CD14-positive monocyte (primary cell): ENCODE data around the gene FIGLA. TPM values are rescaled to one million over a fixed set of nuclear protein-coding genes. Genes with fewer than 3 reads are reported as not detected.

ENCODE experiments used
- DNase-seq, 3 donors: peaks; one replicate each; pipeline ENCODE4 v3.0.0-alpha.2; 2011 to 2022
- H2AFZ ChIP-seq: 2 replicates; pipeline ENCODE4 v1.6.0; 2012; ENCODE audit warnings: mild to moderate bottlenecking, low read depth, low read length, inconsistent platforms; ENCODE audit not compliant: insufficient read depth, poor library complexity, severe bottlenecking
- H3K27ac ChIP-seq, 2 donors: 1 replicate in 1 of 2; 2 replicates in 1 of 2; pipeline ENCODE4 v1.5.1; 2012 to 2013; ENCODE audit warnings: low read length in 2 of 2, control low read depth in 1 of 2, inconsistent platforms in 1 of 2, low read depth in 1 of 2, mild to moderate bottlenecking in 1 of 2
- H3K27me3 ChIP-seq, 2 donors: one replicate each; pipeline versions ENCODE4 v1.6.0 to v1.6.1; 2011 to 2013; ENCODE audit warnings: low read length in 2 of 2; ENCODE audit not compliant: control insufficient read depth in 2 of 2, insufficient read depth in 2 of 2
- H3K36me3 ChIP-seq, 2 donors: replicated peaks in 1 of 2; 1 replicate in 1 of 2; 2 replicates in 1 of 2; pipeline versions ENCODE4 v1.5.1 to v1.6.1; 2012 to 2013; ENCODE audit warnings: low read length in 2 of 2, control low read depth in 1 of 2, inconsistent platforms in 1 of 2, mild to moderate bottlenecking in 1 of 2; ENCODE audit not compliant: insufficient read depth in 2 of 2, control insufficient read depth in 1 of 2
- H3K4me1 ChIP-seq, 2 donors: 1 replicate in 1 of 2; 2 replicates in 1 of 2; pipeline versions ENCODE4 v1.5.1 to v1.6.1; 2012 to 2013; ENCODE audit warnings: low read length in 2 of 2, control low read depth in 1 of 2, inconsistent platforms in 1 of 2, mild to moderate bottlenecking in 1 of 2, moderate library complexity in 1 of 2; ENCODE audit not compliant: insufficient read depth in 2 of 2, control insufficient read depth in 1 of 2
- H3K4me2 ChIP-seq: replicated peaks from 2 replicates; pipeline ENCODE3; 2012; ENCODE audit warnings: low read length, moderate library complexity, mild to moderate bottlenecking; ENCODE audit not compliant: poor library complexity, severe bottlenecking; ENCODE audit errors: extremely low read depth
- H3K4me3 ChIP-seq, 3 experiments: fragments of 200-600 bp in 1 of 3; sonication (generic) in 1 of 3; replicated peaks in 1 of 3; 1 replicate in 2 of 3; 2 replicates in 1 of 3; pipeline ENCODE4 v1.5.1; 2011 to 2013; ENCODE audit warnings: low read length in 3 of 3, mild to moderate bottlenecking in 3 of 3, control low read depth in 2 of 3, low read depth in 2 of 3, inconsistent platforms in 1 of 3, moderate library complexity in 1 of 3
- H3K79me2 ChIP-seq: 2 replicates; pipeline ENCODE4 v1.6.0; 2012; ENCODE audit warnings: mild to moderate bottlenecking, control low read depth, inconsistent platforms, low read length, moderate library complexity; ENCODE audit not compliant: insufficient read depth
- H3K9ac ChIP-seq: 2 replicates; pipeline ENCODE4 v1.6.0; 2017; ENCODE audit warnings: low read length, mild to moderate bottlenecking; ENCODE audit not compliant: insufficient read depth, poor library complexity, severe bottlenecking
- H3K9me3 ChIP-seq, 2 donors: replicated peaks in 1 of 2; 1 replicate in 1 of 2; 2 replicates in 1 of 2; pipeline versions ENCODE4 v1.5.1 to v1.6.1; 2012 to 2013; ENCODE audit warnings: low read length in 2 of 2, control low read depth in 1 of 2; ENCODE audit not compliant: control insufficient read depth in 1 of 2, insufficient read depth in 1 of 2
- H4K20me1 ChIP-seq: 2 replicates; pipeline ENCODE4 v1.6.0; 2012; ENCODE audit warnings: mild to moderate bottlenecking, low read length, control low read depth, moderate library complexity; ENCODE audit not compliant: insufficient read depth
- H3K27ac Mint-ChIP-seq, 7 donors: one replicate each; pipeline ENCODE4 v1.8.0; 2020; ENCODE audit warnings: mild to moderate bottlenecking in 7 of 7, mixed read lengths in 7 of 7, moderate library complexity in 6 of 7, inconsistent platforms in 2 of 7
- H3K27me3 Mint-ChIP-seq, 3 donors: one replicate each; pipeline ENCODE4 v1.8.0; 2021 to 2022; ENCODE audit warnings: low read depth in 3 of 3, mild to moderate bottlenecking in 3 of 3, mixed read lengths in 3 of 3, moderate library complexity in 3 of 3, inconsistent platforms in 1 of 3
- H3K36me3 Mint-ChIP-seq, 2 donors: one replicate each; pipeline ENCODE4 v1.8.0; 2020; ENCODE audit warnings: mixed read lengths in 2 of 2, inconsistent platforms in 1 of 2, mild to moderate bottlenecking in 1 of 2
- H3K4me1 Mint-ChIP-seq: one replicate; pipeline ENCODE4 v1.8.0; 2020; ENCODE audit warnings: mild to moderate bottlenecking, mixed read lengths
- H3K4me3 Mint-ChIP-seq, 2 donors: one replicate each; pipeline ENCODE4 v1.8.0; 2020; ENCODE audit warnings: mild to moderate bottlenecking in 2 of 2, mixed read lengths in 2 of 2, moderate library complexity in 1 of 2
- H3K9me3 Mint-ChIP-seq, 7 donors: one replicate each; pipeline ENCODE4 v1.8.0; 2020 to 2022; ENCODE audit warnings: mixed read lengths in 7 of 7, mild to moderate bottlenecking in 6 of 7, moderate library complexity in 6 of 7, inconsistent platforms in 2 of 7
- CTCF ChIP-seq: fragments of 200-600 bp; IDR thresholded peaks from one replicate; pipeline ENCODE4 v1.8.0; 2022; ENCODE audit warnings: antibody characterized with exemption, mild to moderate bottlenecking
- WGBS: methylation state at CpG from one replicate; pipeline ENCODE4 v1.1.5; 2013; ENCODE audit warnings: missing lambda C conversion rate; ENCODE audit not compliant: insufficient coverage; 5-methylcytosine and 5-hydroxymethylcytosine counted together
- intact Hi-C, 2 donors: fragments of 100-400 bp; cut with micrococcal nuclease; formaldehyde crosslinking; loops; one replicate each; pipeline versions ENCODE4 v1.15.0 to v1.15.1; 2023
- polyA plus RNA-seq, 3 donors: library from polyadenylated mRNA; depleted of rRNA in 1 of 3; unstranded in 2 of 3; stranded (reverse) in 1 of 3; fragments of 300-500 nt in 2 of 3; fragments of >200 nt in 1 of 3; fragmentation: Illumina TruSeq in 2 of 3; gene quantifications; 1 replicate in 2 of 3; 2 replicates in 1 of 3; pipeline ENCODE4 v1.2.3, GENCODE V29; 2012 to 2021

The FIGLA gene
- polyA plus RNA-seq, 3 donors, result 0.13 TPM; not detected in 2

- TF ChIP-seq CTCF, result no peak
- Histone ChIP-seq H3K79me2 (no peaks in the 10 kb centered on the region), H3K9ac (no peak overlapping the region), H3K36me3 (no peaks in the 10 kb centered on the region), H3K4me3 (no peak overlapping the region), H3K27ac (no peak overlapping the region), H2AFZ (no peak overlapping the region), H3K4me2 (no peak overlapping the region), H3K27me3 (peaks cover 21 to 34% of the 10 kb centered on the region in 2 donors), H4K20me1 (no peaks in the 10 kb centered on the region), H3K4me1 (no peaks in the 10 kb centered on the region), H3K9me3 (no peaks in the 10 kb centered on the region)
- Mint-ChIP-seq H3K27ac (no peak overlapping the region), H3K27me3 (peaks cover 8 to 28% (median 24%) of the 10 kb centered on the region in 3 donors), H3K4me3 (no peak overlapping the region), H3K9me3 (peaks cover 0 to 2% (median 0%) of the 10 kb centered on the region in 7 donors), H3K36me3 (no peaks in the 10 kb centered on the region), H3K4me1 (peaks cover 5% of the 10 kb centered on the region)
- no peak for DNase-seq
- intact Hi-C loops, result loop anchor here in 1 of 2 donors (5.0 kb wide), 1 partner anchor 143 kb away; no protein-coding TSS in a partner anchor
- no CpG with 5 or more reads among the region's 2 CpGs for WGBS
These were observed 6.1 kb downstream of the FIGLA start for GRCh38 chr2:70784320-70784719.

GRCh38 chr2:70779911-70780545 lies 10.4 kb downstream of the FIGLA start:
- no peak for TF ChIP-seq CTCF
- H4K20me1 ChIP-seq, result no peaks in the 10 kb centered on the region
- H3K4me1 ChIP-seq, result peaks cover 8 to 10% of the 10 kb centered on the region in 2 donors
- no peak overlapping the region for H2AFZ ChIP-seq
- H3K27ac ChIP-seq, result no peak overlapping the region
- H3K9me3 ChIP-seq, result no peaks in the 10 kb centered on the region
- intact Hi-C loops, result loop anchor here in 1 of 2 donors (5.0 kb wide), 1 partner anchor 147 kb away; no protein-coding TSS in a partner anchor
- no peaks in the 10 kb centered on the region for H3K79me2 ChIP-seq
- H3K27me3 ChIP-seq, result peaks cover 3 to 12% of the 10 kb centered on the region in 2 donors
- H3K36me3 Mint-ChIP-seq, result no peaks in the 10 kb centered on the region
- H3K27ac Mint-ChIP-seq, result no peak overlapping the region
- peaks cover 0 to 2% (median 0%) of the 10 kb centered on the region in 7 donors for H3K9me3 Mint-ChIP-seq
- DNase-seq, result no peak
- WGBS, result 90% methylated on average over 6 of the region's 8 CpGs
- no peak overlapping the region for H3K4me3 Mint-ChIP-seq
- peaks cover 4 to 12% (median 11%) of the 10 kb centered on the region in 3 donors for H3K27me3 Mint-ChIP-seq
- H3K36me3 ChIP-seq, result no peaks in the 10 kb centered on the region
- H3K4me2 ChIP-seq, result no peak overlapping the region
- H3K4me3 ChIP-seq, result no peak overlapping the region
- peaks cover 10% of the 10 kb centered on the region for H3K4me1 Mint-ChIP-seq
- H3K9ac ChIP-seq, result no peak overlapping the region
